ENCODE results near the gene MAGI2. TPM values are rescaled to one million over a fixed set of nuclear protein-coding genes. Genes with fewer than 3 reads are reported as not detected.

MAGI2 gene
- total RNA-seq, 1 experiment from 2014 or later, result 0.22 TPM

- no peak overlapping the region for H3K27ac ChIP-seq (ENCODE audit: low read depth, low read length)
- intact Hi-C loops (cut with micrococcal nuclease), result no loop called here
- DNase-seq (ENCODE audit: low read depth, low spot score), result no peak
- BruUV-seq (replicated peaks), result no TSS peak
- POLR2A ChIA-PET, result no interaction called here
- no peaks in the 10 kb centered on the region for H3K9me3 ChIP-seq (ENCODE audit: control insufficient read depth in 1 of 2, insufficient read depth in 1 of 2, low read depth in 1 of 2, low read length in 2 of 2)
- H3K4me1 ChIP-seq (ENCODE audit: control insufficient read depth in 1 of 2, insufficient read depth in 2 of 2, low read length in 2 of 2), result no peaks in the 10 kb centered on the region
- no peak overlapping the region for H3K9ac ChIP-seq (ENCODE audit: low read length)
- no peaks in the 10 kb centered on the region for H4K20me1 ChIP-seq (ENCODE audit: insufficient read depth)
- H3K9me2 ChIP-seq (ENCODE audit: insufficient read depth), result no peaks in the 10 kb centered on the region
- H3K36me3 ChIP-seq (ENCODE audit: control insufficient read depth in 1 of 2, insufficient read depth in 2 of 2, low read length in 2 of 2), result no peaks in the 10 kb centered on the region
- no peak overlapping the region for H3K4me2 ChIP-seq (ENCODE audit: low read length)
- no peaks in the 10 kb centered on the region for H3K79me2 ChIP-seq (ENCODE audit: insufficient read depth, low read length)
- RAD21 ChIA-PET (ENCODE audit: low non-redundant PET in 1 of 2, low total read pairs in 2 of 2, uncharacterized antibody in 2 of 2, unreplicated experiment in 2 of 2), result no interaction called here
- no peak for ATAC-seq
- no peak for TF ChIP-seq FOSL1 (IDR thresholded peaks at IDR 0.05; ENCODE audit: low read depth)
- no peak for TF ChIP-seq JUND (IDR thresholded peaks at IDR 0.05)
- TF ChIP-seq EGR1 (IDR thresholded peaks at IDR 0.05; ENCODE audit: low read depth), result no peak
- TF ChIP-seq, protein P1, sequence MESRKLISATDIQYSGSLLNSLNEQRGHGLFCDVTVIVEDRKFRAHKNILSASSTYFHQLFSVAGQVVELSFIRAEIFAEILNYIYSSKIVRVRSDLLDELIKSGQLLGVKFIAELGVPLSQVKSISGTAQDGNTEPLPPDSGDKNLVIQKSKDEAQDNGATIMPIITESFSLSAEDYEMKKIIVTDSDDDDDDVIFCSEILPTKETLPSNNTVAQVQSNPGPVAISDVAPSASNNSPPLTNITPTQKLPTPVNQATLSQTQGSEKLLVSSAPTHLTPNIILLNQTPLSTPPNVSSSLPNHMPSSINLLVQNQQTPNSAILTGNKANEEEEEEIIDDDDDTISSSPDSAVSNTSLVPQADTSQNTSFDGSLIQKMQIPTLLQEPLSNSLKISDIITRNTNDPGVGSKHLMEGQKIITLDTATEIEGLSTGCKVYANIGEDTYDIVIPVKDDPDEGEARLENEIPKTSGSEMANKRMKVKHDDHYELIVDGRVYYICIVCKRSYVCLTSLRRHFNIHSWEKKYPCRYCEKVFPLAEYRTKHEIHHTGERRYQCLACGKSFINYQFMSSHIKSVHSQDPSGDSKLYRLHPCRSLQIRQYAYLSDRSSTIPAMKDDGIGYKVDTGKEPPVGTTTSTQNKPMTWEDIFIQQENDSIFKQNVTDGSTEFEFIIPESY (IDR thresholded peaks at IDR 0.05; ENCODE audit: extremely low read depth, insufficient replicate concordance, low read length), result no peak
- TF ChIP-seq ATF3 (IDR thresholded peaks at IDR 0.05), result no peak
- no peak for TF ChIP-seq POLR2A (IDR thresholded peaks at IDR 0.05; ENCODE audit: borderline replicate concordance, extremely low read depth, insufficient read depth, insufficient read length)
- TF ChIP-seq CEBPB (IDR thresholded peaks at IDR 0.05; ENCODE audit: low read depth), result no peak
- TF ChIP-seq ZNF274 (IDR thresholded peaks at IDR 0.05; ENCODE audit: low read depth, low read length), result no peak
- no peak for TF ChIP-seq EZH2phosphoT487 (IDR thresholded peaks at IDR 0.05; ENCODE audit: borderline replicate concordance)
- TF ChIP-seq POLR2AphosphoS5 (IDR thresholded peaks at IDR 0.05; ENCODE audit: low read depth, low read length), result no peak
- no peak for TF ChIP-seq SRF (IDR thresholded peaks at IDR 0.05; ENCODE audit: low read depth)
- no peak for TF ChIP-seq ZFX (IDR thresholded peaks at IDR 0.05)
- no peak for TF ChIP-seq TCF7L2 (IDR thresholded peaks at IDR 0.05; ENCODE audit: borderline replicate concordance, extremely low read depth, insufficient read depth, insufficient read length)
- no peak for TF ChIP-seq SP1 (IDR thresholded peaks at IDR 0.05; ENCODE audit: low read depth)
- TF ChIP-seq SIN3A (IDR thresholded peaks at IDR 0.05; ENCODE audit: low read depth), result no peak
- no peak for TF ChIP-seq RAD21 (IDR thresholded peaks at IDR 0.05; ENCODE audit: low read depth)
- H3K27me3 ChIP-seq (ENCODE audit: insufficient read depth, low read length), result peaks cover 46% of the 10 kb centered on the region
- no peak overlapping the region for H3K4me3 ChIP-seq (replicated peaks in 1 of 2; ENCODE audit: low read depth in 1 of 2, low read length in 2 of 2)
- CTCF ChIA-PET, result no interaction called here
- no peak overlapping the region for H2AFZ ChIP-seq (ENCODE audit: low read depth, low read length, poor library complexity, severe bottlenecking)
These were observed 955.6 kb downstream of the MAGI2 start for GRCh38 chr7:78497728-78498427.
